H1 (cell line): Measurements from ENCODE around the gene ATG5. TPM values are rescaled to one million over a fixed set of nuclear protein-coding genes. Genes with fewer than 3 reads are reported as not detected.

Experiments used
- EZH2 ChIP-seq: fragments of 200-600 bp; sonication (generic); IDR thresholded peaks from 2 replicates; pipeline ENCODE4 v1.7.1; 2012; ENCODE audit warnings: low read depth, mild to moderate bottlenecking, moderate library complexity, low read length, inconsistent platforms; ENCODE audit not compliant: severe bottlenecking
- JUN ChIP-seq: IDR thresholded peaks from 2 replicates; pipeline ENCODE4 v1.6.1; 2011; ENCODE audit warnings: low read depth, mild to moderate bottlenecking, improper control_type of control experiment, low read length
- NANOG ChIP-seq: IDR thresholded peaks from 2 replicates; pipeline ENCODE4 v1.6.1; 2011; ENCODE audit warnings: low read length, low read depth, mild to moderate bottlenecking, inconsistent platforms; ENCODE audit not compliant: insufficient read depth, poor library complexity, severe bottlenecking
- SIN3A ChIP-seq, 2 experiments: IDR thresholded peaks in 1 of 2; conservative IDR thresholded peaks in 1 of 2; 2 replicates each; pipeline ENCODE4 v1.6.1; 2011 to 2012; ENCODE audit warnings: low read length in 2 of 2, improper control_type of control experiment in 1 of 2, low read depth in 1 of 2, mild to moderate bottlenecking in 1 of 2
- TBP ChIP-seq: IDR thresholded peaks from 2 replicates; pipeline ENCODE4 v1.6.1; 2011; ENCODE audit warnings: low read depth, low read length, improper control_type of control experiment
- TCF12 ChIP-seq: IDR thresholded peaks from 2 replicates; pipeline ENCODE4 v1.6.1; 2011; ENCODE audit warnings: low read depth, mild to moderate bottlenecking, low read length
- polyA plus RNA-seq, 7 experiments: library from polyadenylated mRNA; depleted of rRNA in 3 of 7; stranded (reverse) in 5 of 7; unstranded in 2 of 7; fragments of >200 nt in 5 of 7; fragments of 200-250 nt in 2 of 7; gene quantifications; 1 replicate in 5 of 7; 2 replicates in 1 of 7; 4 replicates in 1 of 7; pipeline versions ENCODE4 v1.2.1 to v1.2.3, GENCODE V29; 2011 to 2013; ENCODE audit warnings: missing spikeins in 2 of 7, mixed read lengths in 2 of 7
- total RNA-seq: library from RNA; stranded (reverse); fragmentation: NEBNext Ultra II Directional; extraction: Animal tissue kit (Norgen Biotek cat#: 25700); gene quantifications from 2 replicates; pipeline ENCODE4 v1.2.1, GENCODE V29; 2021

Gene ATG5
- total and polyA plus RNA-seq, 2 of the 8 experiments (the other 6 are each of a cell fraction or from before 2014, with no cell fraction given): 18.2 to 39.0 TPM

GRCh38 chr6:106369739-106370138 is 44.2 kb upstream of the ATG5 start (continued):
- TF ChIP-seq SIN3A (conservative IDR thresholded peaks at IDR 0.05 in 1 of 2, IDR thresholded peaks at IDR 0.05 in 1 of 2; ENCODE audit: low read depth in 1 of 2, low read length in 2 of 2): no peak
- no peak for TF ChIP-seq EZH2
- no peak for TF ChIP-seq TBP
- no peak for TF ChIP-seq TCF12
- TF ChIP-seq JUN: no peak
- TF ChIP-seq NANOG: no peak
